EH (cell line): ENCODE data around the gene TPSAB1.
"Not testable (repeated sequence)": the region's sequence is repeated elsewhere in the genome, so short reads cannot be mapped to it uniquely, and the experiment has no call there.

Experiments
- DNase-seq: peaks from one replicate; pipeline ENCODE4 v3.0.0-alpha.2; 2015; ENCODE audit warnings: low read depth

Gene TPSAB1

GRCh38 chr16:1247903-1248537 lies 7.5 kb downstream of the TPSAB1 start:
- DNase-seq: not testable (repeated sequence)

- DNase-seq: not testable (repeated sequence)
These were observed 8.7 kb downstream of the TPSAB1 start for GRCh38 chr16:1249031-1249755.

GRCh38 chr16:1253701-1254364 lies 13.3 kb downstream of the TPSAB1 start:
- DNase-seq: not testable (repeated sequence)

GRCh38 chr16:1254821-1255220 lies 14.3 kb downstream of the TPSAB1 start:
- not testable (repeated sequence) for DNase-seq

GRCh38 chr16:1255276-1256122 lies 15.0 kb downstream of the TPSAB1 start, which contains the start of gene TPSD1:
TPSD1 (plus strand) TSS chr16:1256069; CDS start chr16:1256281, 212 bp downstream.
- not testable (repeated sequence) for DNase-seq

GRCh38 chr16:1256296-1256873 lies 15.9 kb downstream of the TPSAB1 start:
- DNase-seq: not testable (repeated sequence)

- no peak for DNase-seq
These were observed 16.4 kb downstream of the TPSAB1 start for GRCh38 chr16:1256874-1257322.

- DNase-seq: no peak
These were observed 17.2 kb downstream of the TPSAB1 start for GRCh38 chr16:1257561-1258224.

- DNase-seq: no peak
These were observed 17.7 kb downstream of the TPSAB1 start for GRCh38 chr16:1258225-1258600.

- no peak for DNase-seq
These were observed 18.6 kb downstream of the TPSAB1 start for GRCh38 chr16:1258906-1259759.

GRCh38 chr16:1259760-1260068 lies 19.2 kb downstream of the TPSAB1 start:
- DNase-seq: no peak

GRCh38 chr16:1260101-1260680 lies 19.7 kb downstream of the TPSAB1 start:
- no peak for DNase-seq

- no peak for DNase-seq
These were observed 20.8 kb downstream of the TPSAB1 start for GRCh38 chr16:1261131-1261892.

- DNase-seq: no peak
These were observed 21.8 kb downstream of the TPSAB1 start for GRCh38 chr16:1262210-1262845.

- DNase-seq: no peak
These were observed 22.3 kb downstream of the TPSAB1 start for GRCh38 chr16:1262846-1263221.

GRCh38 chr16:1263591-1264344 lies 23.3 kb downstream of the TPSAB1 start:
- DNase-seq: no peak

- DNase-seq: no peak
These were observed 24.0 kb downstream of the TPSAB1 start for GRCh38 chr16:1264345-1265089.
